ENCODE results near the gene NINJ1. TPM values are rescaled to one million over a fixed set of nuclear protein-coding genes. Genes with fewer than 3 reads are reported as not detected.

NINJ1 gene
- total and polyA plus RNA-seq, 2 donors (not counting 3 experiments of a cell fraction or from before 2014, with no cell fraction given): 31.5 to 57.7 TPM

DNA sequence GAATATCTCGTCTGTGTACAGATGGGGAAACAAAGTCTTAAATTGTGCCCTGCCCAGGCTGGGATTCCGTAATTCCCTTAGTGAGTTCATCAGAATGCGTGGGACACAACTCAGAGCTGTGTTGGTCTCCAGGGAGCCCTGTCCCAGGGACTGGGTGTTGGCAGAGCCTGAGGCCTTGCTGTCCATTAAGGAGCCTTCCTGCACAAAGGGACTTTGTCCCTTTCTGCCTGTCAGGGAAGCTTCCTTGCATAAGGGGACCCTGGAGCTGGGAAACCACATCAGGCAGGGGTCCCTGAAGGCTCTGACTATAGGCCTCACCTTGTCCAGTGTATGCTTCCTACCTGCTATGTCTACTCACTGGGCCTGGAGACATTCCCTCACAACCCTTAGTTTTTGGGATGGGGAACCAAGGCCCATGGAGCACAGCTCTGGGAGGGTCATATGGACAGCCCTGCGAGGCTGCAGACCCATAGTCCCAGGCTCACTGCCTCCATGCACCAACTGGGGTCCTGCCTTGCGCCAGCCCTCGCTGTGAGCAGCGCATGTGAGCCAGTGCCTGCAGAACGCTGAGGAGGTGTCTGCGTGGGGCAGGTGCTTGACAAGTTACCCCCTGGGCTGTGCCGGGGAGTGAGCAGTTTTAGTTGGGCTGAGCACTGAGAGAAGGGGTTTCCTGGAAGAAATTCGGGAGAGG lies 36.4 kb downstream of the NINJ1 start:
- H3K27ac ChIP-seq (ENCODE audit: insufficient read depth, low read depth, low read length): peak overlapping the region; percentile 67
- intact Hi-C loops (cut with micrococcal nuclease) (loop anchor here (1.0 to 10.0 kb wide), 7 partner anchors 12 to 1067 kb away; partner anchors contain the start of gene IPPK), dilution Hi-C loops (cut with MboI; ENCODE audit: extremely low pct_ligation_motif_present, low sequenced_read_pairs) (no loop called here)
- no peak overlapping the region for H2AFZ ChIP-seq (ENCODE audit: low read depth, low read length)
- H3K9ac ChIP-seq (replicated peaks; ENCODE audit: extremely low read depth, insufficient read depth, low read length): peak overlapping the region; percentile 26
- ChIA-PET POLR2A (no interaction called here), CTCF (interaction anchor here (0.6 to 2.4 kb wide), 6 partner anchors 11 to 217 kb away, joined by 3 to 26 read pairs (median 4); no protein-coding TSS in a partner anchor)
- no peaks in the 10 kb centered on the region for H3K27me3 ChIP-seq (ENCODE audit: control insufficient read depth in 2 of 2, insufficient read depth in 2 of 2, low read length in 2 of 2)
- peaks cover under 1% of the 10 kb centered on the region for H4K20me1 ChIP-seq (replicated peaks; ENCODE audit: control insufficient read depth, extremely low read depth, insufficient read depth, low read length)
- peaks cover 34% of the 10 kb centered on the region for H3K4me1 ChIP-seq (ENCODE audit: control insufficient read depth, extremely low read depth, insufficient read depth, low read length)
- H3K79me2 ChIP-seq (ENCODE audit: control insufficient read depth, insufficient read depth, low read length): peaks cover 56% of the 10 kb centered on the region
- H3K9me3 ChIP-seq (replicated peaks; ENCODE audit: control insufficient read depth, insufficient read depth, low read length): no peaks in the 10 kb centered on the region
- BruUV-seq (replicated peaks): TSS peak; percentile 24
- TF ChIP-seq, protein P1, sequence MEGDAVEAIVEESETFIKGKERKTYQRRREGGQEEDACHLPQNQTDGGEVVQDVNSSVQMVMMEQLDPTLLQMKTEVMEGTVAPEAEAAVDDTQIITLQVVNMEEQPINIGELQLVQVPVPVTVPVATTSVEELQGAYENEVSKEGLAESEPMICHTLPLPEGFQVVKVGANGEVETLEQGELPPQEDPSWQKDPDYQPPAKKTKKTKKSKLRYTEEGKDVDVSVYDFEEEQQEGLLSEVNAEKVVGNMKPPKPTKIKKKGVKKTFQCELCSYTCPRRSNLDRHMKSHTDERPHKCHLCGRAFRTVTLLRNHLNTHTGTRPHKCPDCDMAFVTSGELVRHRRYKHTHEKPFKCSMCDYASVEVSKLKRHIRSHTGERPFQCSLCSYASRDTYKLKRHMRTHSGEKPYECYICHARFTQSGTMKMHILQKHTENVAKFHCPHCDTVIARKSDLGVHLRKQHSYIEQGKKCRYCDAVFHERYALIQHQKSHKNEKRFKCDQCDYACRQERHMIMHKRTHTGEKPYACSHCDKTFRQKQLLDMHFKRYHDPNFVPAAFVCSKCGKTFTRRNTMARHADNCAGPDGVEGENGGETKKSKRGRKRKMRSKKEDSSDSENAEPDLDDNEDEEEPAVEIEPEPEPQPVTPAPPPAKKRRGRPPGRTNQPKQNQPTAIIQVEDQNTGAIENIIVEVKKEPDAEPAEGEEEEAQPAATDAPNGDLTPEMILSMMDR (IDR thresholded peaks at IDR 0.05; ENCODE audit: extremely low read depth in 1 of 2, insufficient read depth in 1 of 2, low read depth in 1 of 2, low read length in 2 of 2): no peak
- TF ChIP-seq POLR2AphosphoS5 (IDR thresholded peaks at IDR 0.05; ENCODE audit: insufficient read depth, low read depth, low read length) (no peak), GATA2 (IDR thresholded peaks at IDR 0.05; ENCODE audit: insufficient read depth, insufficient read length, low read depth, low read length) (no peak), JUN (IDR thresholded peaks at IDR 0.05; ENCODE audit: borderline replicate concordance, insufficient read depth, insufficient read length, low read depth) (no peak), POLR2A (IDR thresholded peaks at IDR 0.05; ENCODE audit: low read depth, low read length) (no peak), FOS (IDR thresholded peaks at IDR 0.05; ENCODE audit: borderline replicate concordance, insufficient read depth, low read length) (no peak), MYC (IDR thresholded peaks at IDR 0.05; ENCODE audit: low read depth, low read length) (no peak), EZH2 (IDR thresholded peaks at IDR 0.05; ENCODE audit: borderline replicate concordance, low read depth, low read length, severe bottlenecking) (no peak)
- TF ChIP-seq, protein P2, sequence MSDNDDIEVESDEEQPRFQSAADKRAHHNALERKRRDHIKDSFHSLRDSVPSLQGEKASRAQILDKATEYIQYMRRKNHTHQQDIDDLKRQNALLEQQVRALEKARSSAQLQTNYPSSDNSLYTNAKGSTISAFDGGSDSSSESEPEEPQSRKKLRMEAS (IDR thresholded peaks at IDR 0.05; ENCODE audit: insufficient read depth, insufficient read length): no peak
- DNase-seq (ENCODE audit: low read depth, low spot score): peak; percentile 15
- H3K4me2 ChIP-seq (ENCODE audit: insufficient read depth, low read length): peak overlapping the region; percentile 83
- H3K4me3 ChIP-seq (replicated peaks in 1 of 3; ENCODE audit: insufficient read depth in 1 of 3, low read depth in 1 of 3, low read length in 3 of 3): peak overlapping the region in 2 of 3 experiments; percentile 82 to 83
- no peaks in the 10 kb centered on the region for H3K36me3 ChIP-seq (ENCODE audit: control insufficient read depth in 2 of 2, extremely low read depth in 1 of 2, insufficient read depth in 2 of 2, low read length in 2 of 2)
- H3K9me1 ChIP-seq (replicated peaks; ENCODE audit: control insufficient read depth, extremely low read depth, insufficient read depth, low read length): no peaks in the 10 kb centered on the region
- FAIRE-seq: peak; percentile 61
